Mesenchymal stem cell (in vitro differentiated cells and primary cell): ENCODE measurements around the gene C10orf67.

Source experiments
- DNase-seq: peaks from one replicate; pipeline ENCODE4 v3.0.0-alpha.2; 2013
- H2AFZ ChIP-seq: one replicate; pipeline ENCODE4 v1.6.1; 2013; ENCODE audit warnings: low read depth, mild to moderate bottlenecking, control low read depth, inconsistent platforms, low read length, moderate library complexity
- H2AK5ac ChIP-seq: 2 replicates; pipeline ENCODE4 v1.6.1; 2013; ENCODE audit warnings: low read length, moderate library complexity, mild to moderate bottlenecking, inconsistent platforms; ENCODE audit not compliant: severe bottlenecking
- H2BK120ac ChIP-seq: one replicate; pipeline ENCODE4 v1.6.1; 2013; ENCODE audit warnings: low read depth, mild to moderate bottlenecking, inconsistent platforms, low read length, moderate library complexity
- H2BK12ac ChIP-seq, 2 experiments: one replicate each; pipeline ENCODE4 v1.6.1; 2013; ENCODE audit warnings: inconsistent platforms in 2 of 2, low read length in 2 of 2, mild to moderate bottlenecking in 2 of 2, moderate library complexity in 2 of 2, control low read depth in 1 of 2
- H2BK15ac ChIP-seq: one replicate; pipeline ENCODE4 v1.6.1; 2013; ENCODE audit warnings: mild to moderate bottlenecking, low read depth, inconsistent platforms; ENCODE audit not compliant: poor library complexity, severe bottlenecking
- H2BK5ac ChIP-seq: 2 replicates; pipeline ENCODE4 v1.6.1; 2013; ENCODE audit warnings: low read depth, mild to moderate bottlenecking, low read length, control low read depth, inconsistent platforms; ENCODE audit not compliant: poor library complexity, severe bottlenecking
- H3K14ac ChIP-seq, 2 experiments: one replicate each; pipeline ENCODE4 v1.6.1; 2013; ENCODE audit warnings: inconsistent platforms in 2 of 2, low read length in 2 of 2, control low read depth in 1 of 2, mild to moderate bottlenecking in 1 of 2, moderate library complexity in 1 of 2
- H3K18ac ChIP-seq, 2 experiments: one replicate each; pipeline ENCODE4 v1.6.1; 2013; ENCODE audit warnings: inconsistent platforms in 2 of 2, low read length in 2 of 2, control low read depth in 1 of 2, low read depth in 1 of 2, mild to moderate bottlenecking in 1 of 2
- H3K23ac ChIP-seq, 2 experiments: one replicate each; pipeline ENCODE4 v1.6.1; 2013; ENCODE audit warnings: inconsistent platforms in 2 of 2, low read length in 2 of 2, mild to moderate bottlenecking in 2 of 2, moderate library complexity in 2 of 2, control low read depth in 1 of 2
- H3K27ac ChIP-seq: 2 replicates; pipeline ENCODE4 v1.5.1; 2013; ENCODE audit warnings: mild to moderate bottlenecking, moderate library complexity, low read length, control low read depth, inconsistent platforms; ENCODE audit not compliant: poor library complexity, severe bottlenecking
- H3K27me3 ChIP-seq, 2 experiments: 2 replicates each; pipeline versions ENCODE4 v1.6.1 to v1.7.0; 2013; ENCODE audit warnings: low read length in 2 of 2, mild to moderate bottlenecking in 2 of 2, moderate library complexity in 2 of 2, control low read depth in 1 of 2, inconsistent platforms in 1 of 2; ENCODE audit not compliant: control insufficient read depth in 1 of 2, insufficient read depth in 1 of 2
- H3K36me3 ChIP-seq, 2 experiments: 2 replicates each; pipeline versions ENCODE4 v1.6.1 to v1.7.0; 2013; ENCODE audit warnings: low read length in 2 of 2, control low read depth in 1 of 2, inconsistent platforms in 1 of 2, low read depth in 1 of 2, mild to moderate bottlenecking in 1 of 2; ENCODE audit not compliant: insufficient read depth in 2 of 2, control insufficient read depth in 1 of 2
- H3K4ac ChIP-seq, 2 experiments: one replicate each; pipeline ENCODE4 v1.6.1; 2013; ENCODE audit warnings: inconsistent platforms in 2 of 2, low read length in 2 of 2, mild to moderate bottlenecking in 2 of 2, moderate library complexity in 2 of 2, control low read depth in 1 of 2, low read depth in 1 of 2
- H3K4me1 ChIP-seq: 2 replicates; pipeline ENCODE4 v1.6.1; 2013; ENCODE audit warnings: low read depth, low read length, control low read depth; ENCODE audit not compliant: control insufficient read depth, insufficient read depth
- H3K4me2 ChIP-seq: 2 replicates; pipeline ENCODE4 v1.6.1; 2013; ENCODE audit warnings: low read length, mild to moderate bottlenecking, inconsistent platforms; ENCODE audit not compliant: poor library complexity, severe bottlenecking
- H3K4me3 ChIP-seq, 2 experiments: 2 replicates each; pipeline versions ENCODE4 v1.5.1 to v1.7.0; 2013; ENCODE audit warnings: low read length in 2 of 2, mild to moderate bottlenecking in 2 of 2, control low read depth in 1 of 2, low read depth in 1 of 2; ENCODE audit not compliant: insufficient read depth in 1 of 2
- H3K79me1 ChIP-seq: replicated peaks from 2 replicates; pipeline ENCODE4 v1.6.1; 2013; ENCODE audit warnings: mild to moderate bottlenecking, control low read depth, low read length, inconsistent platforms; ENCODE audit not compliant: poor library complexity, severe bottlenecking
- H3K9ac ChIP-seq: 2 replicates; pipeline ENCODE4 v1.7.0; 2013; ENCODE audit warnings: mild to moderate bottlenecking, low read length, moderate library complexity
- H3K9me3 ChIP-seq: 2 replicates; pipeline ENCODE4 v1.7.0; 2013; ENCODE audit warnings: mild to moderate bottlenecking, low read length; ENCODE audit not compliant: control insufficient read depth
- H4K8ac ChIP-seq: one replicate; pipeline ENCODE4 v1.6.1; 2013; ENCODE audit warnings: inconsistent platforms, mild to moderate bottlenecking, low read length, moderate library complexity
- H4K91ac ChIP-seq: one replicate; pipeline ENCODE4 v1.6.1; 2013; ENCODE audit warnings: mild to moderate bottlenecking, low read length, inconsistent platforms
- WGBS: methylation state at CpG from one replicate; pipeline ENCODE4 v1.1.7; 2013; ENCODE audit warnings: mixed read lengths; 5-methylcytosine and 5-hydroxymethylcytosine counted together

The C10orf67 gene

DNA sequence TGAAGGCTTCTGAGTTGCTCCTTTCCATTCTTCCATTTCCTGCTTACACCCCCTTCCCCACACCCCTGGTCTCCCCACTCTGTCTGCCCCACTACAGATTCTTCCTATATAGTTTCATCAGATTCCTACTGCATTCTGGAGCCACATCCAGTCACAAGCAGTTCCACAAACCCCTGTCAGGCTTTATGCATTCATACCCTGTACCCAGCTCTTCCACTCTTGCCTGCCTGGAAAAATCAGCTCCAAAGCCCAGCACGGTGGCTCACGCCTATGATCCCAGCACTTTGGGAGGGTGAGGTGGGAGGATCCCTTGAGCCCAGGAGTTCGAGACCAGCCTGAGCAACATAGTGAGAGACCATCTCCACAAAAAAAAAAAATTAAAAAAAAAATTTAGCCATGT is 60.4 kb downstream of the C10orf67 start:
- H3K79me1 ChIP-seq: no peaks in the 10 kb centered on the region
- no peak overlapping the region for H2BK12ac ChIP-seq
- no peak overlapping the region for H2AFZ ChIP-seq
- no peak overlapping the region for H3K18ac ChIP-seq
- no peak overlapping the region for H2BK5ac ChIP-seq
- no peak overlapping the region for H4K8ac ChIP-seq
- no peak overlapping the region for H3K14ac ChIP-seq
- no peak for DNase-seq
- H3K4ac ChIP-seq: no peak overlapping the region
- H3K9ac ChIP-seq: no peak overlapping the region
- no CpG with 5 or more reads among the region's 3 CpGs for WGBS
- no peak overlapping the region for H2BK15ac ChIP-seq
- no peaks in the 10 kb centered on the region for H3K4me1 ChIP-seq
- no peak overlapping the region for H3K4me2 ChIP-seq
- H2AK5ac ChIP-seq: no peak overlapping the region
- no peaks in the 10 kb centered on the region for H3K9me3 ChIP-seq
- no peaks in the 10 kb centered on the region for H3K36me3 ChIP-seq
- H3K4me3 ChIP-seq: no peak overlapping the region
- no peak overlapping the region for H4K91ac ChIP-seq
- peaks cover 4 to 8% of the 10 kb centered on the region in 2 experiments for H3K27me3 ChIP-seq
- H3K27ac ChIP-seq: no peak overlapping the region
- H2BK120ac ChIP-seq: no peak overlapping the region
- H3K23ac ChIP-seq: no peak overlapping the region

DNA sequence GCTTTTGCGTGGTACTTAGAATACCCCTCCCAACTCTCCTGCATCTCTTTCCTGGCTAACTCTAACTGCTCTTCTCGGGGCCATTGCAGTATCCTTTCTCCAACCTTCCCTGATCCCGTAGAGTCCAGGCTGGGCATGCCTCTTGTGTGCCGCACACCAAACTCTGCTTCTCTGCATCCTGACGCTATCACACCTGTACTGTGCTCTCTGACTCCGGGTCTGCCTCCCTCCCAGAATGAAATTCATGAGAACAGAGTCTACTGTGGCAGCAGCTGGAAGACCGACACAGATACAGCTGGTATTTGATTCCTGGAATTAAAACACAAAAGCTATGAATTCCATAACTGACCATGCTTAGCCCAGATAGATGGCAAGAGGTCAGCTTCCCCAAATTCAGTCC is 60.9 kb downstream of the C10orf67 start:
- DNase-seq: no peak
- H3K79me1 ChIP-seq: no peaks in the 10 kb centered on the region
- H3K23ac ChIP-seq: no peak overlapping the region
- no peak overlapping the region for H3K18ac ChIP-seq
- H2BK12ac ChIP-seq: no peak overlapping the region
- H2AFZ ChIP-seq: no peak overlapping the region
- no peak overlapping the region for H4K8ac ChIP-seq
- WGBS: 68% methylated on average over 7 of the region's 7 CpGs
- no peak overlapping the region for H2AK5ac ChIP-seq
- no peaks in the 10 kb centered on the region for H3K9me3 ChIP-seq
- H4K91ac ChIP-seq: no peak overlapping the region
- no peak overlapping the region for H3K14ac ChIP-seq
- no peak overlapping the region for H3K4me2 ChIP-seq
- H3K4me1 ChIP-seq: no peaks in the 10 kb centered on the region
- no peak overlapping the region for H3K27ac ChIP-seq
- H2BK120ac ChIP-seq: no peak overlapping the region
- no peak overlapping the region for H2BK5ac ChIP-seq
- H3K36me3 ChIP-seq: no peaks in the 10 kb centered on the region
- no peak overlapping the region for H2BK15ac ChIP-seq
- H3K4ac ChIP-seq: no peak overlapping the region
- H3K27me3 ChIP-seq: peaks cover 4 to 6% of the 10 kb centered on the region in 2 experiments
- H3K4me3 ChIP-seq: no peak overlapping the region
- H3K9ac ChIP-seq: no peak overlapping the region

- no peaks in the 10 kb centered on the region for H3K36me3 ChIP-seq
- no peak overlapping the region for H3K4me3 ChIP-seq
- no peak overlapping the region for H3K4ac ChIP-seq
- no peaks in the 10 kb centered on the region for H3K9me3 ChIP-seq
- H3K27me3 ChIP-seq: peaks cover 4 to 6% of the 10 kb centered on the region in 2 experiments
- H2BK5ac ChIP-seq: no peak overlapping the region
- H2AK5ac ChIP-seq: no peak overlapping the region
- DNase-seq: no peak
- H4K91ac ChIP-seq: no peak overlapping the region
- no peak overlapping the region for H3K27ac ChIP-seq
- no peak overlapping the region for H2BK120ac ChIP-seq
- no peak overlapping the region for H3K23ac ChIP-seq
- no peaks in the 10 kb centered on the region for H3K79me1 ChIP-seq
- 45% methylated on average over 4 of the region's 6 CpGs for WGBS
- H2BK12ac ChIP-seq: no peak overlapping the region
- no peak overlapping the region for H3K4me2 ChIP-seq
- H3K9ac ChIP-seq: no peak overlapping the region
- H3K4me1 ChIP-seq: no peaks in the 10 kb centered on the region
- no peak overlapping the region for H2BK15ac ChIP-seq
- no peak overlapping the region for H3K14ac ChIP-seq
- no peak overlapping the region for H3K18ac ChIP-seq
- no peak overlapping the region for H2AFZ ChIP-seq
- no peak overlapping the region for H4K8ac ChIP-seq
Measured at GRCh38 chr10:23281044-23281433, 63.6 kb downstream of the C10orf67 start.

GRCh38 chr10:23280419-23281043 is 64.1 kb downstream of the C10orf67 start:
- H2BK12ac ChIP-seq: no peak overlapping the region
- no peak overlapping the region for H3K4me3 ChIP-seq
- peaks cover 4 to 6% of the 10 kb centered on the region in 2 experiments for H3K27me3 ChIP-seq
- no peak overlapping the region for H2BK5ac ChIP-seq
- H3K79me1 ChIP-seq: no peaks in the 10 kb centered on the region
- H3K4me2 ChIP-seq: no peak overlapping the region
- no peak overlapping the region for H3K4ac ChIP-seq
- H3K23ac ChIP-seq: no peak overlapping the region
- no peak overlapping the region for H2AK5ac ChIP-seq
- H4K8ac ChIP-seq: no peak overlapping the region
- H3K18ac ChIP-seq: no peak overlapping the region
- H2BK120ac ChIP-seq: no peak overlapping the region
- H4K91ac ChIP-seq: no peak overlapping the region
- H3K9me3 ChIP-seq: no peaks in the 10 kb centered on the region
- H3K36me3 ChIP-seq: no peaks in the 10 kb centered on the region
- H2BK15ac ChIP-seq: no peak overlapping the region
- no peak overlapping the region for H2AFZ ChIP-seq
- H3K14ac ChIP-seq: no peak overlapping the region
- WGBS: 31% methylated on average over 4 of the region's 7 CpGs
- no peak overlapping the region for H3K9ac ChIP-seq
- H3K27ac ChIP-seq: no peak overlapping the region
- H3K4me1 ChIP-seq: no peaks in the 10 kb centered on the region
- no peak for DNase-seq
